ENCODE data around the gene FAM124A.

Gene FAM124A

DNA sequence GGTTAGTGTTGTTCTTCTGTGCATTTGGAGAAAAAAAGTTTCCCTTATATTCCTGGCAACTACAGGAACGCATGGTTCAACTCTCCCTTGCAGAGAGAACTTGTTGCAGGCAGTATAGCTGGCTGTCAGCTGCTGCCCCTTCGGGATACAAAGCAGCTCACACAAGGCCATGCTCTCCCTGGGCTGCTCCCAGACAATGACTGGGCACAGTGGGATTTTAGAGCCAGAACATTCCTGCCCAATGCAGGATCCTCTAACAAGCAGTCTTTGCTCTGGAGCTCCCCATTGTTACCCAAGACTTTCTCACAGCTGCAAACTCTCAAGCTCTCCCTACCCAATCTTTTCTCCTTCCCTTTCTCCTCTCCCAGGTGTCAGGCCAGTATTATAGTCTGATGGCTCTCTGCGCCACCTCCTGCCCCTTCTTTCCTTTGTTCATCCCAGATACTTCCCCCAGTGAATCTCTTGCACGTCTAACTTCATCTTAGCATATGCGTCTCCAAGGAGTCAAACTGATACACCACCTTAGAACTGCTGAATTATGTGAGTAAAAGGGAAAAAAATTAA, 89.8 kb downstream of the FAM124A start:
- no peak for DNase-seq

DNA sequence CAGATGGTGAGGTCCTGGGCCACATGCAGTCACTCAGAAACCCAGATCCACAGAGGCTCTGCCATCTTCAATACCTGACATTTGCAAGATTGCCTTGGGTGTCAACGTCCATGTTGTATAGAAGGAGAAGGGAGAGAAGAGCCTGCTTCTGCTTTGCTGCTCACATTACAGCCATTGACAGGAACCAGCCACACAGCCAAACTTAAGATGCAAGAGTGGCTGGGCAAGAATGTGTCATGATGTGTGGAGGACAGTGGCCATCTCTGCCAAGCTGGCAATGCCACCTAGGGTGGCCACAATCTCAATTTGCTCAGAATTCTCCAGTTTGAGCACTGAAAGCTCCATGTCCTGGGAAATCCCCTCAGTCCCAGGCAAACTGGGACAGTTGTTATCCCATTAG, 91.4 kb downstream of the FAM124A start:
- DNase-seq, result no peak

DNA sequence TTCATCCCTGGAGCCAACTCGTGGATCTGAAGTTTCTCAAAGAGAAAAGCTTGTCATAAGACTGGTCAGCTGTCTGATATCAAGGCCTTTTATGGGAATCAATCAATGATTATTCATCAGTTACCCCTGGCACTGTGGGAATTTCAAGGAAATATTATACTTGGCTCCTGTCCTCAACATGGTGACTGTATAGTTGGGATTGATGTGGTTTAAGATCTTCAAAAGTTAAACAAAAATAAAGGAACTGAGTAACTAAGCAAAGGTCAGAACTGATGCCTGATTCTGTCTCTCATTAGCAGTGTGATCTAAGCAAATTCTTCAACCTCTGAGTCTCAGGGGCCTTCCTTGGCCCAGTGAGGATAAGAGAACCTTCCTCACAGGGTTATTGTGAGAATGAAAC, 95.1 kb downstream of the FAM124A start:
- no peak for DNase-seq

DNA sequence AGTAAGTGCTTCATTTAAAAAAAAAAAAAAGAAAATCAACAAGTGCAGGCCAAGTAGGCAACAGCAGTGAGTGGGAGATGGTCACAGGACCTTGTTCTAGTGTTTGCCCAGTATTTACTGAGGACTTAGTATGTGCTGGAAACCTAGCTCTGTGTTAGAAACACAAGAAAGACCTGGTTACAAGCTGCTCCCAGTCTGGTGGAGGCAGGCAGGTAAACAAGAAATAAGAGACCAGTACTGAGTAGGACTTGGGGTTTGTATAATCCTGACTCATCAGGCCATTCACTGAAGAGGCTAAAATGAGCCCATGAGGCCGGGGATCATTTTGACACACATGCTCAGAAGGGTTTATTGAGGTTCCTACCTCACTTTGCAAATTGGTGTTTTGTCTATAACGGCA, 95.8 kb downstream of the FAM124A start:
- no peak for DNase-seq

DNA sequence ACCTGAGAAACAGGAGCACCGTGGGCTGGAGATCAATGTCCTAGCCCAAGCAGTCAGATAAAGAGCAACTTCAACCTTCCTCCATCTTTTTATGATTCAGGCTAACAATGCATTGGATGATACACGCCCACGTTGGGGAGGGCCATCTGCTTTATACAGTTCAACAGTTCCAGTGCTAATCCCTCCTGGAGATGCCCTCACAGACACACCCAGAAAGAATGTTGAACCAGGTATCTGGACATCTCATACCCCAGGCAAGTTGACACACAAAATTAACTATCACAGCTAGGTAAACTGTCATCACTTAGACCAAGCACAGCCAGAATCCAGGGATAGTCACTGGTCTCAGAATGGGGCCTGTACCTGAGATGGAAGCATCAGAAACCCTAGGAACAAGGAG, 96.7 kb downstream of the FAM124A start:
- no peak for DNase-seq

DNA sequence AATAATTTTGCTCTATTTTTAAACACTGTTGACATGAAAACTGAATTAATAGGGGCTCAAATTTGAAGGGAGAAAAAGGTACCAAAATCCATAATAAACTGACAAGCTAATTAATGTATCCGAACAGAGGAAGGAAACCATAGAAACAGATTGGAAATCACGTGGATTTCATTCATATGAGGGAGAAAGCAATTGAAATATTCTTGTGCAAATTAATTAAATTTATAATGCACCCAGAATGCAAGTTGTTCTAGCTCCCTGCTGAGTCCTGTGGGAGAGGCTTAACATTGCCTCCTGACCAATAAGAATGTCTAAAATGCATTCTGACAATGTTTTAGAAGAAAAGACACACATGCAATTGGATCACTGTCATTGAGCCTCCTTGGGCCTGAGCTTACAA, 99.6 kb downstream of the FAM124A start:
- no peak for DNase-seq

DNA sequence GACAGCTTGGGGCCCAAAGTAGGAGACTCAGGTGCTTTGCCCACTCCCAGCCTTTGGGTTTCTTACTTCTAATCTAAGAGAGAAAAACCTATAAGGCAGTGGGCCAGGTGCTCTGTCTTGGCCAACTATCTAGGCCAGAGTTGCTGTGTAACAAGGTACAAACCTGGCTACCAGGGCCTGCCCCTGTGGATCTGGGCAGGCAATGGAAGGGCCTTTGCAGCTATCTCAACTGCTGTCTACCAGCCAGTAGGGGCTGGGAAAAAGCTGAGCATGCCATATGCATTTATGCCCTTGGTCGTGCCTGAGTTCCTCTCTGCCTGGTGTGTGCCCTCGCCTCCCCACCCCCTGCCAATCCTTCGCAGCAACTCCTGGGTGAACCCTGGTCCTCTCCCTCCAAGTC, 100.6 kb downstream of the FAM124A start:
- no peak for DNase-seq

DNA sequence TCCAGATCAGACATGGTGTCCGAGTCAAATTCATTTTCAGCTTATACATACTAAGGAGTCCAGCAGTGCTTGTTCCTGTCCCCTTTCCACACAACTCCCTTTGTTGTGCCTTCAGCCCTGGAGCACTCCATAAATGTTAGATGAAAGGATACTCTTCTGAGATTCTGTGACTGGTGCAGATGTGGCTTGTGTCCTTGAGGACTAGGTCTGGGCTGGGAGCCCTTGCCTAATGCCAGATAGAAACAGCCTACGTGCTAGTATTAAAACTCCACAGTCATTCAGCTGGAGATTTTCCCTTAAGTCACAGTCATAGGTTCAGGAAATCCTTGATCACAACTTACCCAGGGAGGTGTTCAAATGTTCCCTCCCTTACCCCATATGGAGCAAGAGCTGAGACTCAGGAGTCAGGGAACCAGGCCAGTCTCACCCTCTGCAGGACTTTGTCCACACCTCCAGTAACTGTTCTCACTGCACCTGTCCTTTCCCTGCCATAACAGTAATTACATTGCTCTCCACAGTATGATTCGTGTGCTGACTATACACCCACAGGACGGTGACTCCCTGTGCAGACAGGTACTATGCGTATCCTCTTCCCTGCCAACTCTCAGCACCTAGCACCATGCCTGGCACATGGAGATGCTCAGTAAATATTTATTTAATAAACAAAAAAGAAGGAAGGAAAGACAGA, 101.8 kb downstream of the FAM124A start:
- no peak for DNase-seq

DNA sequence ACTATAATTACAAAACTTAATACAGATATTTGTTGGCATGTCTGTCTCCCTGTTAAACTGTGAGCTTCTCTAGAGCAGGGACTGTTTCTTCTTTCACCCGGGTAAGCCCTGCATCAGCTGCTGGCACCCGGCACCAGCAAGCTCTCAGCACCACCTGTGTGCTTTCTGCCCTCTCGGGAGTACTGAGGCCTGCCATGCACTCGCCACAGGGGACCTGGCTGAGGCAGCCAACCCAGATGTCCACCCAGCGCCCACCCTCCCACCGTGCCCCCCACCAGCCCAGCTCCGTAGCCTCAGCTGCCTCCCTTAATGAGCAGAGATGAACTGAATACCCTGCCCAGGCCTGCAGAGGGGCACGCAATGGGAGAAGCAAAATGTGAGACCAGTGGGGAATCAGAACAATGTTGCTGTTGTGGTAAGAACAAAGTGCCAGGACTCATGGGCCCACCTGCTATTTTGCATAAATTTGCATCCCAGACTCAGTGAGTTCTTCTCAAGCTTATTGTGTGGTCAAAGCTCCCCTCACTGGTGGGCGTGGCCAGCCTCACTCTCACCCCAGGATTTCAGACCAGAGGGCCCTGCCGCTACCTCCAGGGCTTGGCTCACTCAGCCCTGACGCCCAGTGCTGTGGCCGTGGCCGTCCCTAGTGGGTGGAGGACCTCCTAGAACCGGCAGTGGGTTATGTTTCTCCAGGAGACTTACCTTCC, 102.7 kb downstream of the FAM124A start:
- no peak for DNase-seq

DNA sequence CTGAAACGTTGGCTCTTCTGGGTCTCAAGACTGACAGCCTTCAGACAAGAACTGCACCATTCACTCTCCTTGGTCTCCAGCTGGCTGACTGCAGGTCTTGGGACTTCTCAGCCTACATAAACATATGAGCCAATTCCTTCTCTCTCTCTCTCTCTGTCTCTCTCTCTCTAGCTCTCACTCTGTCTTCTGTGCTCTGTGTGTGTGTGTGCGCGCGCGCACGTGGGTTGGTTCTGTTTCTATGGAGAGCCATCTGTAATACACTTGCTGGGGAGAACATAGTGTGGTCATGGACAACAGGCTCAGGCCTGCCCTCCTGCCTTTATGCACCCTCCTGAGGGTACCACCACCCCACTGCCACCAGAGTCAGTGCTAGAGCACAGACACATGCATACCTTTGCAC, 103.6 kb downstream of the FAM124A start:
- no peak for DNase-seq

DNA sequence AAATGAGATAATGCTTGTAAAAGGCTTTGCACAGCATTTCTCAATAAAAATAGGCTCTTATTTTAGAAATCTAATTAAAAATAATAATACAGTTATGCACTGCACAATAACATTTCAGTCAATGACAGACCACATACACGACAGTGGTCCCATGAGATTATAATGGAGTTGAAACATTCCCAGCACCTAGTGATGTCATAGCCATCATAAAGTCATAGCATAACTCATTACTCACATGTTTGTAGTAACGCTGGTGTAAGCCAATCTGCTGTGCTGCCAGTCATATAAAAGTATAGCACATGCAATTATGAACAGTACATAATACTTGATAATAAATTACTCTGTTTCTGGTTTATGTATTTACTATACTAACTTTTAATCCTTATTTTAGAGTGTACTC, 104.6 kb downstream of the FAM124A start:
- no peak for DNase-seq

DNA sequence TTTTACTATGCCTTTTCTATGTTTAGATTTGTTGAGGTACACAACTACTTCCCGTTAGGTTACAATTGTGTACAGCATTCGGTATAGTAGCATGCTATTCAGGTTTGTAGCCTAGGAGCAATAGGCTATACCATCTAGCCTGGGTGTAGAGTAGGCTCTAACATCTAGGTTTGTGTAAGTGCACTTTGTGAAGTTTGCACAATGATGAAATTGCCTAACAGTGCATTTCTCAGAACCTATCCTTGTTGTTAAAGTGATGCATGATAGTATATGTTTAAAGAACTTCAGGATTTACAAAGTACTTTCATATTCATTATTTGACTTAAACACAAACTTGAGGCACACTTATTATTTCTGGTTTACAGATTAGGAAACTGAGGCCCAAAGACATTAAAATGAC, 105.8 kb downstream of the FAM124A start:
- no peak for DNase-seq

DNA sequence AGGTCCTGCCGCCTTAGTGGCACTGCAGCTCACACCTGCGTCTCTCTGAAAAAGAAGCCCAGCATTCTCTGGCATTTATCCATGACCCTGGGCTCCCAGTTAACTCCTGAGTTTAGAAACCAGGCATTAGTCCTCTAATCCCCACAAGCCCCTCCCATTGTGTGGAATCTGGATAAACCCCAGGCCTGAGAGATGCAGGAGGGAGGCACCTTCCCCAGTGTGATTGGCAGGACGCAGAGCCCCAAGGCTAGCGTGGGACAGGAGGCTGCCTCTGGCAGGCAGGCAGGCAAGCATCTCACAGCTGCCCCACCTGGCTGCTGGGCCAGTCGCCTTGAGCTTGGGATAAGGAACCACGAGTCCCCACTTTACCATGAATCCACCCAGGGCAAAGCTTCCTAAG, 106.3 kb downstream of the FAM124A start:
- DNase-seq, result no peak

DNA sequence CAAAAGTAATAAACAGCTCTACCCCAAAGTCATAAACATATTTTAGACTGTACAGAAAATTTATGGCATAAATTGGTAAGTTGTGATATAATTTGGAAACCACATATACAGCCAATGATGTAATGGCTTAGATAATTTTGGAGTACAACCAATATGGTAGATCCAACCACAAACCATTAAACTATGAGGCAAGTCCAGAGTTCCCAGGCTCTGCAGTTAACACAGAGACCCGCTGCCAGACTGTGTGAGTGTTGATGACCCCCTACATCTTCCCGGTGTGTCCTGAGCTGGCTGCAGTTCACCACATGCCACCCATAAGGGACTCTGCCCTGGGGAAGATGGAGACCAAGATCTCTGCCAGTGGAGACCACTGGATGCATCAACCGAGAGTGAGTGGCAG, 107.4 kb downstream of the FAM124A start:
- no peak for DNase-seq

DNA sequence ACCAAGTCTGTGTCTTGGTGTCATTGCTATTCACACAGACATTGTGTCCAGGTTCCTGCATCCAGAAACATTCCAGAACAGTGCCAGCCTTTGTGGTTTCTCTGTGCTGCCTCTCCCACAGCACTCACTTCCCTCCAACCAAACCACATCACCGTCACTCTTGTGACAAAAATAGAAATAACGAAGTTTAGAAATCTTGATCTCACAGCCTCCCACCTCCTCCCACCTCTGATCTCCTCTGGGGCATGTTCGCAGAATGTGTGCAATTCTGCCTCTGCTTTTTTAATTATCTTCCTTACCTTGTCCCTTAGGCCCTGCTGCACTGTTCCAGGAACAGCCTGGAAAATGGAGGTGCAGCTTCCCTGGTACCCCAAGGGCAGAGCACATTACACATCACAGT, 108.6 kb downstream of the FAM124A start:
- DNase-seq, result no peak

DNA sequence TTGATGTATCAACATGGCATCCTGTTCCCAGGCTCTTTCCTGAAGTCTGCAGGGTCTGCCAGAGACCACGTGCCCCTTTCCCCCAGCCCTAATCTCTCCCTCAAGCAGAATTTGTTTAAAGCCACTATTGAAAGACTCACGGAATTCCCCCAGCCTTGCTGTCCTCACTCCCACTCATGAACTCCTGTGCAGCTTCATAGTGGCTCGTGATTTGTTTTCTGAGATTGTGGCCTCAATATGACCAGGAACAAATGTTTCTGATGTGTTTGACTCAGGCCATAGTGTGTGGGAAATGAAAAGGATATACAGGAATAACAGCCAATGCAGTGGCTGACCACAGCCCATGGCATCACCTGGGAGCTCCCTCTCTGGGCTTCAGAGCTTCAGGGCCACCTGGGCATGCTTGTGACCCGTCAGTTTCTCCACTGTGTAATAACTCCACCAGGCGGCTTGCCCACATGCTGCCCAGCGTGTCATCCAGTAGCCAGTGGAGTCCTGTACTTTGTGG, 109.2 kb downstream of the FAM124A start:
- no peak for DNase-seq

DNA sequence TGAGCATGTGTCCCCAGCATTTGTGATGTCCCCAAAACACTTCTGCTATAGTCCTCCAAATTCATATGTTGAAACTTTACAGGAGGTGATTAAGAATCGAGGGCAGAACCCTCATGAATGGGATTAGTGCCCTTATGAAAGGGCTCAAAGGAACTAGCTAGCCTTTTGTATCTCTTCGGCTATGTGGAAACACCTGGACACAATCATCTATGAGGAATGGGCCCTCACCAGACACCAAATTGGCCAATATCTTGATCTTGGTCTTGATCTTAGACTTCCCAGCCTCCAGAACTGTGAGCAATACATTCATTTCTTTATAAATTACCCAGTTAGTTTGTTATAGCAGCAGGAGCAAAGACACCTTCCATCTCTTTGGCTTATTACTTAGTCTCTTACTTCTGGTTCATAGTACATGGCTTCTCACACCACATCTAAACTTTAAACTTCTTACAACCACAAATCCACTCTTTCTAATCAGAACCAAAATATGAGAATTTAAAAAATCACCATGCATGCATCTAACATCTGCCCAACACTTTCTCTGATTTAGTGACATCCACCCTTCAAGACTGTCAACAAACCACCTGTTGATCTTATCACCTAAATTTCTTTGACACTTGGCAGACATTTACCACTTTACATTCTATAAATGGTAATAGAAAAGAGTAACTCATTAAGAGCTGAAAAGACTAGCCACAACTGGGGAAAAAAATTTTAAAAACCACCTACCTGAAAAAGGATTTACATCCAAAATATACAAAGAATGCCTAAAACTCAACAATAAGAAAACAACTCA, 110.6 kb downstream of the FAM124A start:
- no peak for DNase-seq

DNA sequence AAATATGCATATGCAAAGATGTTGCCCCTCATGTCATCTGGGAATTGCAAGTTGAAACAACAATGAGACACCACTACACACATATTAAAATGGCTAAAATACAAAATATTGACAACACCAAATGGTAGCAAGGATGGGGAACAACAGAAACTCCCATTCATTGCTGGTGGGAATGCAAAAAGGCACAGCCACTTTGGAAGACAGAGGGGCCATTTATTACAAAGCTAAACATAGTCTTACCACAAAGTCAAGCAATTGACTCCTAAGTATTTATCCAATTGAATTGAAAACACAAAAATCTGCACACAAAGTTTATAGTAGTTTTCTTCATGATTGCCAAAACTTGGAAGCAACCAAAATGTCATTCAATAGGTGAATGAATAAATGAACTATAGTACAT, 111.2 kb downstream of the FAM124A start:
- DNase-seq, result no peak

DNA sequence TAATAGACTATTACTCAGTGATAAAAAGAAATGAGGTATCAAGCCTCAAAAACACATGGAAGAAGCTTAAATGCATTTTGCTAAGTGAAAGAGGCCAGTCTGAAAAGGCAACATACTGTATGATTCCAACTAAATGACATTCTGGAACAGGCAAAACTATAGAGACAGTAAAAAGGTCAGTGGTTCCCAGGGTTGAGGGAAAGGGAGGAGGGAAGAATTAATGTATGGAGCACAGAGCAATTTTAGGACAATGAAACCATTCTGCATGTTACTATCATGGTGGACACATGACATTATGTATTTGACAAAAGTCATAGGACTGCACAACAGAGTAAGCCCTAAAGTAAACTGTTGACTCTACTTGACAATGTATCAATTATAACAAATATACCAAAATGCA, 111.6 kb downstream of the FAM124A start:
- no peak for DNase-seq

Data from effector CD4-positive, alpha-beta T cell (primary cell).